HL-60 (cell line): ENCODE measurements around the gene EHF.

Source experiments
- CTCF ChIP-seq: IDR thresholded peaks from one replicate; pipeline ENCODE4 v1.5.1; 2011; ENCODE audit warnings: low read length, control low read depth, inconsistent platforms; ENCODE audit not compliant: insufficient read depth
- GABPA ChIP-seq: IDR thresholded peaks from 2 replicates; pipeline ENCODE4 v1.6.1; 2012; ENCODE audit warnings: low read depth

- TF ChIP-seq CTCF (no peak), GABPA (no peak)
These were observed 4.8 kb upstream of the EHF start for GRCh38 chr11:34616086-34616485.
